Left ventricle myocardium inferior (tissue), 1 donor: ENCODE results near the gene UGT1A7. TPM values are rescaled to one million over a fixed set of nuclear protein-coding genes. Genes with fewer than 3 reads are reported as not detected.
"Not testable (repeated sequence)": the region's sequence is repeated elsewhere in the genome, so short reads cannot be mapped to it uniquely, and the experiment has no call there.

Experiments used
- DNase-seq: peaks from one replicate; pipeline ENCODE4 v3.0.0-alpha.2; 2020
- H3K27ac ChIP-seq: fragments of 200-600 bp; replicated peaks from 2 replicates; pipeline ENCODE4 v1.8.0; 2021
- H3K27me3 ChIP-seq: fragments of 200-600 bp; 2 replicates; pipeline ENCODE4 v1.8.0; 2021; ENCODE audit warnings: low read depth
- H3K36me3 ChIP-seq: fragments of 200-600 bp; 2 replicates; pipeline ENCODE4 v1.8.0; 2021
- H3K4me1 ChIP-seq: fragments of 200-600 bp; 2 replicates; pipeline ENCODE4 v1.8.0; 2021
- H3K4me3 ChIP-seq: fragments of 200-600 bp; 2 replicates; pipeline ENCODE4 v1.8.0; 2021; ENCODE audit warnings: mild to moderate bottlenecking, moderate library complexity
- H3K9me3 ChIP-seq: fragments of 200-600 bp; replicated peaks from 2 replicates; pipeline ENCODE4 v1.8.0; 2021
- intact Hi-C: fragments of 100-400 bp; cut with micrococcal nuclease; formaldehyde crosslinking; loops from one replicate; pipeline ENCODE4 v1.11.0; 2022
- total RNA-seq: library from RNA; stranded (reverse); fragmentation: NEBNext Ultra II Directional; extraction: Animal tissue kit (Norgen Biotek cat#: 25700); gene quantifications from one replicate; pipeline ENCODE4 v1.2.1, GENCODE V29; 2021
- TF ChIP-seq, protein P1 (sequence below): fragments of 200-600 bp; IDR thresholded peaks from 2 replicates; pipeline ENCODE4 v1.8.0; 2021; ENCODE audit warnings: antibody characterized with exemption, mild to moderate bottlenecking, borderline replicate concordance
- donor health status: DM: no; HTN: yes; CAD: no; lungs with severe emphysema.

The UGT1A7 gene
- total RNA-seq, 1 donor from 2014 or later, result not detected

DNA sequence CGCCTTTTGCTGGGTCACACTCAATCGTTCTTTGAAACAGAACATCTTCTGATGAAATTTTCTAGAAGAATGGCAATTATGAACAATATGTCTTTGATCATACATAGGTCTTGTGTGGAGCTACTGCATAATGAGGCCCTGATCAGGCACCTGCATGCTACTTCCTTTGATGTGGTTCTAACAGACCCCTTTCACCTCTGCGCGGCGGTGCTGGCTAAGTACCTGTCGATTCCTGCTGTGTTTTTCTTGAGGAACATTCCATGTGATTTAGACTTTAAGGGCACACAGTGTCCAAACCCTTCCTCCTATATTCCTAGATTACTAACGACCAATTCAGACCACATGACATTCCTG is 31.5 kb downstream of the UGT1A7 start:
- Histone ChIP-seq H3K36me3 (no peaks in the 10 kb centered on the region), H3K4me1 (no peaks in the 10 kb centered on the region), H3K4me3 (no peak overlapping the region), H3K27ac (no peak overlapping the region), H3K9me3 (no peaks in the 10 kb centered on the region), H3K27me3 (peaks cover 84% of the 10 kb centered on the region)
- DNase-seq, result no peak
- TF ChIP-seq, protein P1, sequence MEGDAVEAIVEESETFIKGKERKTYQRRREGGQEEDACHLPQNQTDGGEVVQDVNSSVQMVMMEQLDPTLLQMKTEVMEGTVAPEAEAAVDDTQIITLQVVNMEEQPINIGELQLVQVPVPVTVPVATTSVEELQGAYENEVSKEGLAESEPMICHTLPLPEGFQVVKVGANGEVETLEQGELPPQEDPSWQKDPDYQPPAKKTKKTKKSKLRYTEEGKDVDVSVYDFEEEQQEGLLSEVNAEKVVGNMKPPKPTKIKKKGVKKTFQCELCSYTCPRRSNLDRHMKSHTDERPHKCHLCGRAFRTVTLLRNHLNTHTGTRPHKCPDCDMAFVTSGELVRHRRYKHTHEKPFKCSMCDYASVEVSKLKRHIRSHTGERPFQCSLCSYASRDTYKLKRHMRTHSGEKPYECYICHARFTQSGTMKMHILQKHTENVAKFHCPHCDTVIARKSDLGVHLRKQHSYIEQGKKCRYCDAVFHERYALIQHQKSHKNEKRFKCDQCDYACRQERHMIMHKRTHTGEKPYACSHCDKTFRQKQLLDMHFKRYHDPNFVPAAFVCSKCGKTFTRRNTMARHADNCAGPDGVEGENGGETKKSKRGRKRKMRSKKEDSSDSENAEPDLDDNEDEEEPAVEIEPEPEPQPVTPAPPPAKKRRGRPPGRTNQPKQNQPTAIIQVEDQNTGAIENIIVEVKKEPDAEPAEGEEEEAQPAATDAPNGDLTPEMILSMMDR, result no peak
- intact Hi-C loops, result no loop called here

DNA sequence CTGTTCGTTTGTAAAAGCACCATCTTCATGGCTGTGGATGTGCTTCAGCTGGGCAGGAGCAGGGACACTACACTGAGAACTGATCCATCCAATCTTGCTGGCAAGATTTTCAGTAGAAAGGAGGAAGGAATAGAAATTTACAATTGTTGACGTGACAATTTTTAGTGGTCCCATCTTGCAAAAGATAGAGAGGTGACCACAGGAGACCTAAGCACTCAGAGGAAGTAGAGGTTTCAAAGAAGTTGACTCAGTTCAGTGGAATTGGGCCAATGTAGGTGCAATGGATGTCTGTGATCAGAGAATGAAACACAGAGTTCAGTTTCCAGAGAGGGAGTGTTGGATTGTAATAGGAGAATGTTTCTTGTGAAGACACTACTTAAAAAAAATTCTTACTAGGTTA is 32.4 kb downstream of the UGT1A7 start:
- Histone ChIP-seq H3K4me1 (no peaks in the 10 kb centered on the region), H3K27ac (no peak overlapping the region), H3K9me3 (no peaks in the 10 kb centered on the region), H3K4me3 (no peak overlapping the region), H3K27me3 (peaks cover 83% of the 10 kb centered on the region), H3K36me3 (no peaks in the 10 kb centered on the region)
- intact Hi-C loops, result no loop called here
- DNase-seq, result no peak
- TF ChIP-seq, protein P1, result no peak

DNA sequence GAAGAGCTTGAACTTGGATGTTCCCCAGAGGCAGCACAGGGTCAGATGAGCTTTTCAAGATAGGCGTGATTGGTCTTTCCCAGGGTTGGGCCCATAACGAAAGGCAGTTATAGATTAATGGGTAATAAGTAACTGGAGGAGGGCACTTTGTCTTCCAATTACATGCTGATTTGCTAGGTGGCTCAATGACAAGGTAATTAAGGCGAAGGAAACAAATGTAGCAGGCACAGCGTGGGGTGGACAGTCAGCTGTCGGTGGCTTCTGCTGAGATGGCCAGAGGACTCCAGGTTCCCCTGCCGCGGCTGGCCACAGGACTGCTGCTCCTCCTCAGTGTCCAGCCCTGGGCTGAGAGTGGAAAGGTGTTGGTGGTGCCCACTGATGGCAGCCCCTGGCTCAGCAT is 36.9 kb downstream of the UGT1A7 start, which contains the start of gene UGT1A4:
TSS of gene UGT1A4 (plus strand) at position 185 of the 400 bp plus-strand sequence. CDS start at position 270, 85 bp downstream.
- no peak for DNase-seq
- TF ChIP-seq, protein P1, result no peak
- Histone ChIP-seq H3K36me3 (no peaks in the 10 kb centered on the region), H3K4me3 (no peak within 1 kb of the TSS), H3K27ac (no peak within 1 kb of the TSS), H3K9me3 (no peaks in the 10 kb centered on the region), H3K27me3 (peaks cover 61% of the 10 kb centered on the region), H3K4me1 (no peaks in the 10 kb centered on the region)
- intact Hi-C loops, result no loop called here

DNA sequence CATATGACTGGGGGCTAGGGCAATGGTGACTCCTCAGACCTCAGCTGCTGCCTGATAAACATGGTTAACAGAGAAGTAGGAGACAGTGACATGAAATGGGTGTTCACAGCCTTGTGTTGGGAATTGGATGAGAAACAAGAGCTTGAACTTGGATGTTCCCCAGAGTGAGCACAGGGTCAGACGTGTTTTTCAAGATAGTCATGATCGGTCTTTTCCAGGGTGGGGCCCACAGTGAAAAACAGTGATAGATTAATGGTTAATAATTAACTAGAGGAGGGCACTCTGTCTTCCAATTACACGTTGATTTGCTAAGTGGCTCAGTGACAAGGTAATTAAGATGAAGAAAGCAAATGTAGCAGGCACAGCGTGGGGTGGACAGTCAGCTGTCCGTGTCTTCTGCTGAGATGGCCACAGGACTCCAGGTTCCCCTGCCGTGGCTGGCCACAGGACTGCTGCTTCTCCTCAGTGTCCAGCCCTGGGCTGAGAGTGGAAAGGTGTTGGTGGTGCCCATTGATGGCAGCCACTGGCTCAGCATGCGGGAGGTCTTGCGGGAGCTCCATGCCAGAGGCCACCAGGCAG is 47.1 kb downstream of the UGT1A7 start, which contains the start of gene UGT1A3:
TSS of gene UGT1A3 (plus strand) at position 320 of the 579 bp plus-strand sequence. CDS start at position 405, 85 bp downstream.
- TF ChIP-seq, protein P1, result no peak
- Histone ChIP-seq H3K4me1 (no peaks in the 10 kb centered on the region), H3K9me3 (no peaks in the 10 kb centered on the region), H3K36me3 (no peaks in the 10 kb centered on the region), H3K27ac (no peak within 1 kb of the TSS), H3K4me3 (no peak within 1 kb of the TSS), H3K27me3 (peaks cover 33% of the 10 kb centered on the region)
- no peak for DNase-seq
- intact Hi-C loops, result no loop called here

DNA sequence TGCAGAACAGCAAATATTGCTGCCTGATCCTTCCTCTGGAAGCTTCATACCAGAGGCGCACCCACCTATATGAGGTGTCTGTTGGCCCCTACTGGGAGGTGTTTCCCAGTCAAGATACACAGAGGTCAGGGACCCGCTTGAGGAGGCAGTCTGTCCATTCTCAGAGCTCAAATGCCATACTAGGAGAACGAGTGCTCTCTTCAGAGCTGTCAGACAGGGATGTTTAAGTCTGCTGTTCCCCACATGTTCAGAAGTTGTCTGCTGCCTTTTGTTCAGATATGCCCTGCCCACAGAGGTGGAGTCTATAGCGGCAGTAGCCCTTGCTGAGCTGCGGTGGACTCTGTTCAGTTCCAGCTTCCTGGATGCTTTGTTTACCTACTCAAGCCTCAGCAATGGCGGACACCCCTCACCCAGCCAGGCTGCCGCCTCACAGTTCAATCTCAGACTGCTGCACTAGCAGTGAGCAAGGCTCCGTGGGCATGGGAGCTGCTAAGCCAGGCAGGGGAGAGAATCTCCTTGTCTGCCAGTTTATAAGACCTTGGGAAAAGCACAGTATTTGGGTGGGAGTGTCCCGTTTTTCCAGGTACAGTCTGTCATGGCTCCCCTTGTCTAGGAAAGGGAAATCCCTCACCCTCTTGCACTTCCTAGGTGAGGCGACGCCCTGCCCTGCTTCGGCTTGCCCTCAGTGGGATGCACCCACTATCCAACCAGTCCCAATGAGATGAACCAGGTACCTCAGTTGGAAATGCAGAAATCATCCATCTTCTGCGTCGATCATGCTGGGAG is 55.4 kb downstream of the UGT1A7 start:
- intact Hi-C loops, DNase-seq, H3K4me1 ChIP-seq, H3K27ac ChIP-seq, H3K4me3 ChIP-seq, H3K9me3 ChIP-seq, H3K36me3 ChIP-seq: not testable (repeated sequence)
- peaks cover 48% of the 10 kb centered on the region for H3K27me3 ChIP-seq

DNA sequence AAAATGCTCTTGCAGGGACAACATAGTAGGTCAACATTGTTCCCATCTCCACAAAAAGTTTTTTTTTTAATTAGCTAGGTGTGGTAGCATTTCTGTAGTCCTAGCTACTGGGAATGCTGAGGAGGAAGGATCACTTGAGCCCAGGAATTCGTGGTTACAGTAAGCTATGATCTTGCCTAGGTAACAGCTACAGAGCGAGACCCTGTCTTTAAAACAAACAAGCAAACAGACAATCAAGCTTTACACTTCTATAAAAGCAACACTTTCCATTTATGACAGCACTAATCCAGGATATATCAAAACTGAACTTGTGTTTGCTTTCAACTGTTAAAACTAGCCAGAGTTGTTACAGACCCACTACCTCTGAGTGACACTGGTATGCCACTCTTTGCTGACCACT is 59.2 kb downstream of the UGT1A7 start:
- H3K27me3 ChIP-seq, result peaks cover 55% of the 10 kb centered on the region
- H3K9me3 ChIP-seq, result no peaks in the 10 kb centered on the region
- intact Hi-C loops, result no loop called here
- H3K36me3 ChIP-seq, result no peaks in the 10 kb centered on the region
- H3K4me3 ChIP-seq, result no peak overlapping the region
- TF ChIP-seq, protein P1, result no peak
- H3K4me1 ChIP-seq, result no peaks in the 10 kb centered on the region
- no peak for DNase-seq
- H3K27ac ChIP-seq, result no peak overlapping the region
